ENCODE data around the gene RBM43. TPM values are rescaled to one million over a fixed set of nuclear protein-coding genes. Genes with fewer than 3 reads are reported as not detected.

Gene RBM43
- total and polyA plus RNA-seq, 9 of the 15 experiments (the other 6 are each of a cell fraction or from before 2014, with no cell fraction given) = 1.3 to 6.9 (median 3.8) TPM

- no peak for TF ChIP-seq MXD1 (CRISPR knock-in tag; IDR thresholded peaks at IDR 0.05; ENCODE audit: borderline replicate concordance, poor library complexity, severe bottlenecking)
- TF ChIP-seq ZFP36 (IDR thresholded peaks at IDR 0.05; ENCODE audit: low read depth, low read length, partially characterized antibody) = no peak
- no peak for TF ChIP-seq ATF1 (CRISPR knock-in tag; IDR thresholded peaks at IDR 0.05)
- no peak for TF ChIP-seq ATF1 (tag; IDR thresholded peaks at IDR 0.05)
- no peak for TF ChIP-seq NR0B1 (IDR thresholded peaks at IDR 0.05; ENCODE audit: partially characterized antibody)
- no peak for TF ChIP-seq TAF1 (IDR thresholded peaks at IDR 0.05; ENCODE audit: control insufficient read depth, extremely low read depth, insufficient read depth, low read length, severe bottlenecking)
- TF ChIP-seq CBFB (CRISPR knock-in tag; IDR thresholded peaks at IDR 0.05) = no peak
- TF ChIP-seq ZNF592 (IDR thresholded peaks at IDR 0.05) = 0 out of 2 replicates have a peak, but pooled peaks have one; percentile 34
- TF ChIP-seq KLF10 (CRISPR knock-in tag; IDR thresholded peaks at IDR 0.05) = no peak
- TF ChIP-seq YBX1 (IDR thresholded peaks at IDR 0.05) = no peak
- TF ChIP-seq SMAD4 (CRISPR knock-in tag; conservative IDR thresholded peaks at IDR 0.05) = no peak
- TF ChIP-seq FOXK2 (conservative IDR thresholded peaks at IDR 0.05 in 1 of 2, IDR thresholded peaks at IDR 0.05 in 1 of 2; ENCODE audit: low read depth in 2 of 2) = peak; percentile 39 to 50; a peak in 1 of 4 replicates
- TF ChIP-seq SAP30 (IDR thresholded peaks at IDR 0.05; ENCODE audit: borderline replicate concordance, insufficient read depth, low read depth, low read length, poor library complexity, severe bottlenecking) = no peak
- peak; percentile 73 for TF ChIP-seq NFE2 (IDR thresholded peaks at IDR 0.05; ENCODE audit: low read depth)
- no peak for TF ChIP-seq THRAP3 (IDR thresholded peaks at IDR 0.05; ENCODE audit: borderline replicate concordance)
- TF ChIP-seq ZNF75A (CRISPR knock-in tag; IDR thresholded peaks at IDR 0.05) = no peak
- no peak for TF ChIP-seq CSDE1 (IDR thresholded peaks at IDR 0.05)
- TF ChIP-seq SMARCA5 (IDR thresholded peaks at IDR 0.05) = no peak
- TF ChIP-seq TAF7 (tag; IDR thresholded peaks at IDR 0.05) = no peak
- 0 out of 2 replicates have a peak, but pooled peaks have one; percentile 28 for TF ChIP-seq DIDO1 (tag; IDR thresholded peaks at IDR 0.05; ENCODE audit: low read depth)
- peak; percentile 50; the same call in 1 of the 2 replicates for TF ChIP-seq FOSL1 (tag; conservative IDR thresholded peaks at IDR 0.05)
- TF ChIP-seq HOXB6 (CRISPR knock-in tag; IDR thresholded peaks at IDR 0.05; ENCODE audit: borderline replicate concordance) = no peak
- peak; percentile 69; the same call in 1 of the 2 replicates for TF ChIP-seq ZNF551 (CRISPR knock-in tag; IDR thresholded peaks at IDR 0.05)
- TF ChIP-seq ELF1 (tag; IDR thresholded peaks at IDR 0.05) = peak; percentile 66
- peak; percentile 97 for TF ChIP-seq GTF2E2 (tag; IDR thresholded peaks at IDR 0.05)
Measured at GRCh38 chr2:151260573-151261230, 961 bp downstream of the RBM43 start (continued).

All from K562 (cell line).